GM12891 (cell line): ENCODE results near the gene RND2.

Experiments used
- DNase-seq: peaks from one replicate; pipeline ENCODE4 v3.0.0; 2011; ENCODE audit warnings: low spot score; ENCODE audit not compliant: insufficient read length
- FAIRE-seq: peaks from 2 replicates; lab custom pipeline; 2011; peaks lifted over from hg19 to GRCh38; lab: Jason Lieb, UNC
- PAX5 ChIP-seq: IDR thresholded peaks from 2 replicates; pipeline ENCODE4 v1.6.1; 2011; ENCODE audit warnings: low read length, moderate library complexity, mild to moderate bottlenecking; ENCODE audit not compliant: insufficient read depth, severe bottlenecking
- POLR2A ChIP-seq: IDR thresholded peaks from 2 replicates; pipeline ENCODE4 v1.6.1; 2011; ENCODE audit warnings: low read depth, low read length, control low read depth
- POLR2AphosphoS5 ChIP-seq: IDR thresholded peaks from 2 replicates; pipeline ENCODE4 v1.6.1; 2011; ENCODE audit warnings: low read depth, low read length, control low read depth
- POU2F2 ChIP-seq: IDR thresholded peaks from 2 replicates; pipeline ENCODE4 v1.6.1; 2011; ENCODE audit warnings: low read depth, mild to moderate bottlenecking, control low read depth, low read length, moderate library complexity
- SPI1 ChIP-seq: IDR thresholded peaks from 2 replicates; pipeline ENCODE4 v1.6.1; 2011; ENCODE audit warnings: low read depth, low read length, control low read depth
- TAF1 ChIP-seq: IDR thresholded peaks from 2 replicates; pipeline ENCODE4 v1.6.1; 2011; ENCODE audit warnings: low read depth, low read length, control low read depth

Gene RND2

GRCh38 chr17:43025766-43026537, 921 bp downstream of the RND2 start:
- FAIRE-seq (no peak), DNase-seq (no peak)
- TF ChIP-seq POU2F2 (no peak), POLR2A (no peak), POLR2AphosphoS5 (no peak), PAX5 (no peak), SPI1 (no peak), TAF1 (no peak)

- TF ChIP-seq POLR2A (no peak), SPI1 (no peak), TAF1 (no peak), POU2F2 (no peak), POLR2AphosphoS5 (no peak), PAX5 (no peak)
- DNase-seq: no peak
- FAIRE-seq: no peak
Measured at GRCh38 chr17:43026595-43026994, 1.6 kb downstream of the RND2 start.

DNA sequence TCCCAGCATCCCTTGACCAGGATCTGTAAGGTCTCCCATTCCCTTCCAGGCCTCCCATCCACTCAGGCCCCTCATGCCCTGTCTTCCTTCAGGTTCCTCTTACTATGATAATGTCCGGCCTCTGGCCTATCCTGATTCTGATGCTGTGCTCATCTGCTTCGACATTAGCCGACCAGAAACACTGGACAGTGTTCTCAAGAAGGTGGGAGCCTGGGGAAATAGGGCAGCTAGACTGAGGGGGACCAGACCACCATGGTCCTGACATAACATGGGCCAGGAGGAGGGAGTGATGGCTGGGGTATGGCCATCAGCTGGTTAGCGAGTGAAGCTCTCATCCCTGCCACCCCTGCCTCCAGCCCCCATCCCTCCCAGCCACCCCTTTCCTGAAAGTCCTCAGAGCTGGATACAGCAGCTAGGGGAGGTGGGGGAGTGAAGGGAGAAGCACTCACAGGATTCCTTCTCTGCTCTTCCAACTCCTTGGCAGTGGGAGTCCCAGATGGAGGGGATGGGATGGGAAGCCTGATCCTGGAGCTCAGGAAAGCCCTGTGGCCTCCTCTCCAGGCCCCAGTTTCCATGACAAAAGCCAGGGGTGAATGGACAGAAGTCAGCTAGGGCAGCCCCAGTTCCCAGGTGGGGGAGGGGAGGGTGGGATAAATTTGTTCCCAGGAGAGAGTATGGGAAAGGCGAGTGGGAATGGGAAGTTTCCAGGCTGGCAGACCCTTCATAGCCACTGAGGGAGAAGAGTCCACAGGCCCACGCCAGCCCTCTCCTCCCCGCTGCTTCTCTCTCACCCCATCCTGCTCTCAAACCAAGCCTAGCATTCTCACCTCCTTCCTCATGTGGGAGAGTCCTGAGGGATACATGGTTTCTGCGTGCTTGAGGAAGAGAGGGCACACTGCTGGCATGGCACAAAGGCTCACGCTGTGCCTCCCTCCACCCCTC, 2.3 kb downstream of the RND2 start:
- no peak for DNase-seq
- no peak for TF ChIP-seq PAX5
- no peak for TF ChIP-seq SPI1
- TF ChIP-seq TAF1: no peak
- no peak for TF ChIP-seq POLR2A
- no peak for TF ChIP-seq POLR2AphosphoS5
- TF ChIP-seq POU2F2: no peak
- no peak for FAIRE-seq

DNA sequence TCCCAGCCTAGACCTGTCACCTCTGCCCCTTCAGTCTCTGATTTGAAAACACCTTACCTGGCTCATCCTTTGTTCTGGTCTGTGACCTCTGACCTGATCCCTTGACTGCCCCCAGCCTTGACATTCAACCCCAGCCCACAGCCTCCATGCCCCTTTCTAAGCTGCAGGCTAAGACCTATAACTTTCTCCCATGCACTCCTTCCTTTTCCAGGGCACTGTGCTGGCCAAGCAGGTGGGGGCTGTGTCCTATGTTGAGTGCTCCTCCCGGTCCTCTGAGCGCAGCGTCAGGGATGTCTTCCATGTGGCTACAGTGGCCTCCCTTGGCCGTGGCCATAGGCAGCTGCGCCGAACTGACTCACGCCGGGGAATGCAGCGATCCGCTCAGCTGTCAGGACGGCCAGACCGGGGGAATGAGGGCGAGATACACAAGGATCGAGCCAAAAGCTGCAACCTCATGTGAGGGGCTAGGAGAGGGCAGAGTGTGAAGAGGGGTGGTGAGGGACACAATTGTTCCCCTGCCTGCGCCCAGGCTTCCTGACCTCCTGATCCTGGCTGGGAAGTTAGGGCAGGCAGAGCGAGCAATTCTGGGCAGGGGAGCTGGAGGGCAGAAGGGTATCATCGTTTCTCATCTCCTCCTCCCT, 3.3 kb downstream of the RND2 start:
- DNase-seq (no peak), FAIRE-seq (no peak)
- TF ChIP-seq POU2F2 (no peak), SPI1 (no peak), POLR2A (no peak), TAF1 (no peak), POLR2AphosphoS5 (no peak), PAX5 (no peak)

DNA sequence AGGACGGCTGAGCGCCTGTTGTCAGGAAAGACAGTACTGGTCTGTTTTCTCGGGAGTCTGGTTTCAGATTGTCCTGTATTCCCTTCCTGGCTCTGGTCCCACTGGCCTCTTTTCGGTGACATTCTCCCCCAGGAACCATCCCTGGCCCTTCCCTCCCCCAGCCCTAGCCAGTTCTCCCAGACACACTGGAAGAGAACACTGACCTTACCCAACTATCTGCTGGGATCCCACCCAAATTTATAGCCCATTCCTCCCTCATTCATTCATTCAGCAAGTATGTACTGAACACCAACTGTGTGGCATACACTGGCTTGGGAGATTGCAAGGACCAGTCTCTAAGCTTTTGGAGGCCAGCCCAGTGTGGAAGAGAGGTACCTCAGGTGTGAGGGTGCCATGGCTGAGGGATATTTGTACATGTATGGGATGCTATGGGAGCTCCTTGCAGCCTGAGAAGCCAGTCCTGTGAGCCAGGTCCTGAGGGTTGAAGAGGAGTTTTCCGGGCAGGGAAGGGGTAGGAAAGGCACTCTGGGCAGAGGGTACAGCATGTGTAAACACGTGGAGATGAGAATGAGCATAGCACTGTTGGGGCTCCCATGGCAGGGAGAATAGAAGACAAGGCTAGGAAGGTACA, 5.2 kb downstream of the RND2 start:
- TF ChIP-seq POU2F2 (no peak), POLR2AphosphoS5 (no peak), POLR2A (no peak), TAF1 (no peak), SPI1 (no peak), PAX5 (no peak)
- no peak for FAIRE-seq
- no peak for DNase-seq

DNA sequence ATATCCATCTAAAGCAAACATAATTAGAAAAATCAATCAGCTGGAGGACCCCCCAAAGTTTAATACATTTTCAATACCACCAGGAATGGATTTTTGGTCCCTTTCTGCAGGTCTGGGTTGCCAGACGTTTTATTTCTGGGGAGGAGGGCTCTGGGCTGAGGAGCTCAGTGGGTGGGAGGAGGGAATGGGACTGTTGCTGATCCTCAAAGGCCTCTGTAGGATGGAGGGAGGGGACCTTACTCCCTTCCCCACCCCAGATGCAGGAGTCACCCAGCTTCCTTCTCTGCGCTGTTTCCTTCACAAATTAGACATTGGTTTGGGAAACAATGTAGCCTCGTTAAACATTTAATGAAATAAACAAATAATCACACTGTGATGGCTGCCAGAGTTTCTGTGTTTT, 6.6 kb downstream of the RND2 start:
- no peak for FAIRE-seq

DNA sequence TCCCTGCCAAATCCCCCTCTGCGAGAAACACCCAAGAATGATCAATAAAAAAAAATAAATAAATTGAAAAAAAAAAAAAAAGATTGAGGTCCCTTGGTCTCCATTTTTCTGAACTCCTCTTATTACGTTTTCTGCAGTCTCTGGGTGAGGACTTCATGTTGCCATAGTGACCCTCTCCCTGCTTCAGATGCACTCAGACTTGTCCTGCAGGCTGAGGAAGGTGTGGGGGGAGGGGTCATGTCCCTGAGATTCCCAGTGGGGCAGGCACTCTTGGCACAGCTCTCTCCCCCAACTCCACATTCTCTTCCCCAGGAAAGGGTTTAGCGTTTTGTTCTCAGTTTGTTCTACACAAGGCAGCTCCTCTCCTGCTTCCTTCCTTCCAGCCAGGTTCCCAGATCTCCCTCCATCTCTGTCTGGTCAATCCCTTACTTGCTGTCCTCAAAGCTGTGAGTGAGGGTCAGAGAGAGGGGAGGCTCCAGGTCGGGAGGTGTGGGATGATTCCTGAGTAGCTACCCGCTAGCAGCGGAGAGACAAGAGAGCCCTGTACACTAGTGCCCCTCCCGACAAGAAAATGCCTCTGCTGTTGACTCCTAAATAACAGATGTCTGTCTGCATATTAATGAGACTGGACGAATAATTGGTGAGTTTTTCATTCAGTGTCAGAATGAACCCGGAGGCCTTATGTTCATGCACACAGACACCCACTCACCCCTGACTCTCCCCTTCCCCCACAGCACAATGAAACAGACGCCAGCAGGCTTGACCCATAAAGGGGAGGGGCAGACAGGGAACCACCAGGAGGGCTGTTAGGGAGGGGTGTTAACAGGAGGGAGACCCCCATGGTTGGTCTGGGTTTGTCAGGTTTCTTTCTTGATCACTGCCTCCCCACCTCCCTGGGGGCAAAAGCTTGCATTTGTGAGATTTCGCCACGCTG, 9.2 kb downstream of the RND2 start:
- FAIRE-seq: no peak
- TF ChIP-seq TAF1: no peak

More for the DNA sequence above, 6.6 kb downstream of the RND2 start:
- TF ChIP-seq POLR2A (no peak), TAF1 (no peak), POLR2AphosphoS5 (no peak), POU2F2 (no peak), SPI1 (no peak), PAX5 (no peak)
- DNase-seq: no peak

DNA sequence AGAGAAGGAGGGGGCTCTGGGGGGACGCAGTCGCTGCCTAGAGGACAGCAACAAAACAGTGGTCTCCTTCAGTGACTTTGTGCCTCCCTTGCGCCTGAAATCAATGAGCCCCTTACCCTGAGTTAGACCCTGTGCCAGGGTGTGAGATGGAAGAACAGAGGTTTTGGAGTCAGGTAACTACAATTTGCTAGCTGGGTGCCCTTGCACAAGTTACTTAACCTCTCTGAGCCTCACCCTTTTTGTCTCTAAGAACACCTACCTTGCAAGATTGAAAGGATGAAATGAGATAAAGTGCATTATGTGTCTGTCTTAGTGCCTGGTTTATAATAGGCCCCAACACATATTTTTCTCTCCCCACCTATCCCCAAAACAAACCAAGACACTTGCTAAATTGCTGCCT, 9.9 kb downstream of the RND2 start:
- FAIRE-seq (no peak), DNase-seq (no peak)
- TF ChIP-seq POLR2A: no peak
- no peak for TF ChIP-seq SPI1
- no peak for TF ChIP-seq PAX5
- TF ChIP-seq POU2F2: no peak

More for the DNA sequence above, 9.2 kb downstream of the RND2 start:
- no peak for DNase-seq
